Measurements from ENCODE around the gene BTRC.

DNA sequence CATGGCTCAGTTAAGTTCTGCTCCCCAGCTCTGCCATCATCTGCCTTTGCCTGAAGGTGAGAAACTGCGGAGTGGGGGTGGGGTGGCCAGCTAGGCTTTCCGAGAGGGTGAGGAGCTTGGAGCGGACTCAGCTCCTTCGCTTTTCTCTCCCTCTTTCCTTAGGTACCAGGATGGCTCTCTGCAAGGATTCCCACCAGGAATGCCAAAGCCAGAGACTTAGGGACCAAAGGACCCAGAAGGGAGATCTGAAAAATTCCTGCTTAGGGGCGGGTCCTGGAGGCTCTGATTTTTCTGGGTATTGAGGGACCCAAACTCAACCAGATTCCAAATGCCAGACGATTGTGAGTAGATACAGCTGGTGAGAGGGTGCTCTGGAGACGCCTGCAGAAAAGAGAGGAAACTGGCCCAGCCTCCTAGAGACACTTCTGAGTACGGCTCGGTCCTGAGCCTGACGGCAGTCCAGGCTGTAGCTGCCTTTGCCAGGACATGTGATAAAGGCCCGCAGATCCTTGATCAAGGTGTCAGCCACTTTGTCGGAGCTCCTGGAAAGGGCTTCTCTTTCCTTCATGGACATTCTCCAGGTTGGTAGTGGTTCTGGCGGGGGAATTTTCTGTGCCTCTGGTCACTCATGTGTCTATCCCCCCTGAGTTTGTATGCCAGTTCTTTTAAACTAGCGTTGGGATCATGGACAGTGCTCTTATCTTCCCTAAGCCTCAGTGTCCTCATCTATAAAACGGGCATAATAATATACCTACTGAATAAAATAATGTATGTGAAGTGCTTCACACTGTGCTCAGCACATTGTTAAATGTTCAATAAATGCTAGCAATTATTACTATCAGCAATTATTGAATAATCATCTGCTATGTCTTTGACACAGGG lies 42.5 kb upstream of the BTRC start:
- no peak for TF ChIP-seq POLR2A (IDR thresholded peaks at IDR 0.05)
- TF ChIP-seq, protein P1, sequence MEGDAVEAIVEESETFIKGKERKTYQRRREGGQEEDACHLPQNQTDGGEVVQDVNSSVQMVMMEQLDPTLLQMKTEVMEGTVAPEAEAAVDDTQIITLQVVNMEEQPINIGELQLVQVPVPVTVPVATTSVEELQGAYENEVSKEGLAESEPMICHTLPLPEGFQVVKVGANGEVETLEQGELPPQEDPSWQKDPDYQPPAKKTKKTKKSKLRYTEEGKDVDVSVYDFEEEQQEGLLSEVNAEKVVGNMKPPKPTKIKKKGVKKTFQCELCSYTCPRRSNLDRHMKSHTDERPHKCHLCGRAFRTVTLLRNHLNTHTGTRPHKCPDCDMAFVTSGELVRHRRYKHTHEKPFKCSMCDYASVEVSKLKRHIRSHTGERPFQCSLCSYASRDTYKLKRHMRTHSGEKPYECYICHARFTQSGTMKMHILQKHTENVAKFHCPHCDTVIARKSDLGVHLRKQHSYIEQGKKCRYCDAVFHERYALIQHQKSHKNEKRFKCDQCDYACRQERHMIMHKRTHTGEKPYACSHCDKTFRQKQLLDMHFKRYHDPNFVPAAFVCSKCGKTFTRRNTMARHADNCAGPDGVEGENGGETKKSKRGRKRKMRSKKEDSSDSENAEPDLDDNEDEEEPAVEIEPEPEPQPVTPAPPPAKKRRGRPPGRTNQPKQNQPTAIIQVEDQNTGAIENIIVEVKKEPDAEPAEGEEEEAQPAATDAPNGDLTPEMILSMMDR (IDR thresholded peaks at IDR 0.05), result no peak
